Spleen (tissue), 11 donors: Measurements from ENCODE around the gene FAM171A1. TPM values are rescaled to one million over a fixed set of nuclear protein-coding genes. Genes with fewer than 3 reads are reported as not detected.

Experiments
- DNase-seq: peaks from one replicate; pipeline ENCODE4 v3.0.0-alpha.2; 2020
- H3K27ac ChIP-seq, 8 donors: fragments of 200-600 bp; sonication (generic) in 7 of 8; 1 replicate in 4 of 8; 2 replicates in 4 of 8; pipeline versions ENCODE4 v1.5.0 to v1.8.0; 2016 to 2021; ENCODE audit warnings: inconsistent platforms in 4 of 8, mild to moderate bottlenecking in 4 of 8, moderate library complexity in 1 of 8
- H3K27me3 ChIP-seq, 7 donors: fragments of 200-600 bp; sonication (generic) in 6 of 7; replicated peaks in 1 of 7; 1 replicate in 4 of 7; 2 replicates in 3 of 7; pipeline versions ENCODE4 v1.5.0 to v1.8.0; 2016 to 2021; ENCODE audit warnings: inconsistent platforms in 3 of 7, mild to moderate bottlenecking in 1 of 7
- H3K36me3 ChIP-seq, 6 donors: fragments of 200-600 bp; sonication (generic) in 5 of 6; 1 replicate in 4 of 6; 2 replicates in 2 of 6; pipeline versions ENCODE4 v1.5.0 to v1.8.0; 2016 to 2021; ENCODE audit warnings: inconsistent platforms in 2 of 6
- H3K4me1 ChIP-seq, 6 donors: fragments of 200-600 bp; sonication (generic) in 5 of 6; 1 replicate in 3 of 6; 2 replicates in 3 of 6; pipeline versions ENCODE4 v1.5.0 to v1.8.0; 2016 to 2021; ENCODE audit warnings: inconsistent platforms in 3 of 6
- H3K4me3 ChIP-seq, 8 donors: fragments of 200-600 bp; sonication (generic) in 7 of 8; 1 replicate in 4 of 8; 2 replicates in 4 of 8; pipeline versions ENCODE4 v1.5.0 to v1.8.0; 2016 to 2021; ENCODE audit warnings: inconsistent platforms in 4 of 8, mild to moderate bottlenecking in 4 of 8, moderate library complexity in 2 of 8
- H3K9me3 ChIP-seq, 8 donors: fragments of 200-600 bp; sonication (generic) in 7 of 8; 1 replicate in 4 of 8; 2 replicates in 4 of 8; pipeline versions ENCODE4 v1.5.0 to v1.8.0; 2016 to 2021; ENCODE audit warnings: inconsistent platforms in 4 of 8
- CTCF ChIP-seq, 11 experiments: fragments of 200-600 bp in 7 of 11; fragments of 450-650 bp in 4 of 11; sonication (generic) in 4 of 11; IDR thresholded peaks in 8 of 11; conservative IDR thresholded peaks in 3 of 11; 1 replicate in 7 of 11; 2 replicates in 4 of 11; pipeline versions ENCODE4 v1.4.0 to v1.8.0; 2016 to 2021; ENCODE audit warnings: antibody characterized with exemption in 11 of 11, inconsistent platforms in 4 of 11, mild to moderate bottlenecking in 1 of 11
- POLR2A ChIP-seq, 3 donors: fragments of 450-650 bp; IDR thresholded peaks; one replicate each; pipeline ENCODE4 v1.5.1; 2017; ENCODE audit warnings: antibody characterized with exemption in 3 of 3, mild to moderate bottlenecking in 1 of 3
- POLR2AphosphoS5 ChIP-seq, 3 donors: sonication (generic); formaldehyde crosslinking; IDR thresholded peaks; one replicate each; pipeline ENCODE4 v1.5.1; 2017; ENCODE audit warnings: antibody characterized with exemption in 3 of 3
- WGBS, 5 donors: extraction: QIAGEN DNeasy Blood & Tissue Kit in 3 of 5; methylation state at CpG; one replicate each; pipeline versions ENCODE4 v1.1.5 to v1.1.7; 2013 to 2018; 5-methylcytosine and 5-hydroxymethylcytosine counted together
- intact Hi-C: fragments of 100-400 bp; cut with DNase I; formaldehyde crosslinking; loops from one replicate; pipeline ENCODE4 v1.15.0; 2023; ENCODE audit warnings: low total_unique reads
- polyA plus RNA-seq, 3 donors: library from polyadenylated mRNA; stranded (reverse); fragments of 200-250 nt; gene quantifications; one replicate each; pipeline ENCODE4 v1.2.1, GENCODE V29; 2013
- total RNA-seq, 7 donors: library from RNA; depleted of rRNA in 3 of 7; stranded (reverse); fragments of >200 nt in 3 of 7; fragmentation: NEBNext Ultra II Directional in 4 of 7; extraction: Animal tissue kit (Norgen Biotek cat#: 25700) in 4 of 7; gene quantifications; one replicate each; pipeline versions ENCODE4 v1.1.0 to v1.2.1, GENCODE V29; 2016 to 2021
- donor health status: healthy with polysubstance abuse.
- donor health status: DM: no; HTN: no; CAD: no; lungs with moderate emphysema.
- donor health status: DM: no; HTN: no; CAD: no.
- donor health status: Bipolar disorder and iron deficiency.
- donor health status: healthy.
- donor health status: DM: no; HTN: no; CAD: no.
- donor health status: DM: yes; HTN: yes; CAD: no.

Gene FAM171A1
- total and polyA plus RNA-seq, 10 donors = 3.5 to 34.0 (median 19.6) TPM

DNA sequence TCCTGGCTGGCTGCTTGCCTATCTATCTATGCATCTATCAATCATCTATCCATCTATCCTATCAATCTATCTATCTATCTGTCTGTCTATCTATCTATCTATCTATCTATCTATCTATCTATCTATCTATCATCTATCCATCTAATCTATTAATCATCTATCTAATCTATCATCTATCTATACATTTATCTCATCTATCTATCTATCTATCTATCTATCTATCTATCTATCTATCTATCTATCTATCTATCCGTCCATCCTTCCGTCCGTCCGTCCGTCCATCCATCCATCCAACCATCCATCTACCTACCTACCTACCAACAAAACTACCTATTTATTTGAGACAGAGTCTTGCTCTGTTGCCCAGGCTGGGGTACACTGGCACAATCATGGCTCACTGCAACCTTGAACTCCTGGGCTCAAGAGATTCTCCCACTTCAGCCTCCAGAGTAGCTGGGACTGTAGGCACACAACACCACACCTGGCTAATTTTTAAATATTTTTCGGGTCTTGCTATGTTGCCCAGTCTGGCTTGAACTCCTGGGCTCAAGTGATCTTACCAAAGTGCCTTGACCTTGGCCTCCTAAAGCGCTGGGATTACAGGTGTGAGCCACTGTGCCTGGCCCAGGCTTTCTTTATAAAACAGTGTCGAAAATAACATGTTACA is 107.3 kb downstream of the FAM171A1 start:
- intact Hi-C loops = no loop called here

GRCh38 chr10:15262036-15262713 is 108.9 kb downstream of the FAM171A1 start:
- intact Hi-C loops = no loop called here
- Histone ChIP-seq H3K27ac (no peak overlapping the region), H3K27me3 (peaks cover 0 to 10% (median 0%) of the 10 kb centered on the region in 7 donors), H3K9me3 (no peaks in the 10 kb centered on the region), H3K4me1 (no peaks in the 10 kb centered on the region), H3K36me3 (no peaks in the 10 kb centered on the region), H3K4me3 (no peak overlapping the region)
- WGBS, 5 donors = 43 to 54% (median 50%) methylated on average over 10 of the region's 10 CpGs
- TF ChIP-seq POLR2AphosphoS5 (IDR thresholded peaks at IDR 0.05) = no peak
- peak in 4 of 11 experiments; percentile 6 to 31 (median 16) for TF ChIP-seq CTCF (IDR thresholded peaks at IDR 0.05 in 8 of 11, conservative IDR thresholded peaks at IDR 0.05 in 3 of 11)
- no peak for TF ChIP-seq POLR2A (IDR thresholded peaks at IDR 0.05)
- no peak for DNase-seq

More for the DNA sequence above, 107.3 kb downstream of the FAM171A1 start:
- 92 to 98% (median 94%) methylated on average over 8 of the region's 8 CpGs for WGBS, 5 donors
- H3K27me3 ChIP-seq = peaks cover 0 to 6% (median 0%) of the 10 kb centered on the region in 7 donors
- H3K9me3 ChIP-seq = no peaks in the 10 kb centered on the region
- no peak overlapping the region for H3K4me3 ChIP-seq
- no peaks in the 10 kb centered on the region for H3K4me1 ChIP-seq
- no peak for DNase-seq
- no peaks in the 10 kb centered on the region for H3K36me3 ChIP-seq
- no peak overlapping the region for H3K27ac ChIP-seq
- TF ChIP-seq CTCF (IDR thresholded peaks at IDR 0.05 in 8 of 11, conservative IDR thresholded peaks at IDR 0.05 in 3 of 11) (no peak), POLR2AphosphoS5 (IDR thresholded peaks at IDR 0.05) (no peak), POLR2A (IDR thresholded peaks at IDR 0.05) (no peak)

DNA sequence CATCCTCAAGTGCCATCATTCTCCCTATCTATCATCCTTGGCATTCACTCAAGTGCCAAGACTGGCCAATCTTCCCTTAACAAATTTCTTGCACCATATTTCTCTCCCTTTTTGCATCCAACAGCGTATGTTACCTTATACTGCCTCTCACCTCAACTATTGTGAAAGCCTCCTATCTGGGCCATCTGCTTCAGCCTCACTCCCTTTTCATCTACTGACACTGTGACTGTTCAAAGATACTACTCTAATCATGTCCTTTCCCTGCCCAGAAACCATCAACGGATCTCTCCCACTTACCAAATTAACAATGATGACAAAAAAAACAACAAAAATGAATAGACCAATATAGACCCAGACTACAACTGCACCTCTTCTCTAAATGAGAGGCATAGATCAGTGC is 112.0 kb downstream of the FAM171A1 start:
- H3K27ac ChIP-seq = no peak overlapping the region
- WGBS, 5 donors = 88 to 95% (median 92%) methylated on average over 2 of the region's 2 CpGs
- H3K9me3 ChIP-seq = no peaks in the 10 kb centered on the region
- no peak overlapping the region for H3K4me3 ChIP-seq
- intact Hi-C loops = no loop called here
- TF ChIP-seq CTCF (IDR thresholded peaks at IDR 0.05 in 8 of 11, conservative IDR thresholded peaks at IDR 0.05 in 3 of 11) (no peak), POLR2AphosphoS5 (IDR thresholded peaks at IDR 0.05) (no peak), POLR2A (IDR thresholded peaks at IDR 0.05) (no peak)
- no peaks in the 10 kb centered on the region for H3K36me3 ChIP-seq
- H3K4me1 ChIP-seq = peaks cover 0 to 13% (median 7%) of the 10 kb centered on the region in 6 donors
- DNase-seq = no peak
- peaks cover 0 to 10% (median 0%) of the 10 kb centered on the region in 7 donors for H3K27me3 ChIP-seq

DNA sequence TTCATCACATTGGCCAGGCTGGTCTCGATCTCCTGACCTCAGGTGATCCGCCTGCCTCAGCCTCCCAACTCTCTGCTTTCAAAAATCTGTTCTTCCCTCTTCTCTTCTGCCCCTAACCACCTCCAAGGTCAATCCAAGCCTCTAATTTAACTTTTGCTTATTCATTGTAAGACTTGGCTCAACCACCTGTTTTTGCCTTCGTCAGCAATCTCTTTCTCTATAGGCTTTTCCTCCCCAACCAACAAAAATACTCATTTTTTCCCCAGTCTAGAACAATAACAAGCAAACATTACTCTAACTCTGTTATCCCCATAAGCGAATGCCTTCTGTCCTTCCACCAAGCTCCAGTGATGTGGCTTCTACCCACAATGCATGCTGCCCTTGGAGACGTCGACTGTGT is 112.8 kb downstream of the FAM171A1 start:
- Histone ChIP-seq H3K27ac (no peak overlapping the region), H3K4me1 (peaks cover 0 to 21% (median 11%) of the 10 kb centered on the region in 6 donors), H3K36me3 (no peaks in the 10 kb centered on the region), H3K9me3 (no peaks in the 10 kb centered on the region), H3K27me3 (peaks cover 0 to 10% (median 0%) of the 10 kb centered on the region in 7 donors), H3K4me3 (no peak overlapping the region)
- 87 to 96% (median 92%) methylated on average over 6 of the region's 6 CpGs for WGBS, 5 donors
- intact Hi-C loops = no loop called here
- TF ChIP-seq POLR2AphosphoS5 (IDR thresholded peaks at IDR 0.05) = no peak
- DNase-seq = no peak
